Liver (tissue), 9 donors: ENCODE data around the gene ZNF827. TPM values are rescaled to one million over a fixed set of nuclear protein-coding genes. Genes with fewer than 3 reads are reported as not detected.

Source experiments
- DNase-seq: peaks from one replicate; pipeline ENCODE4 v3.0.0-alpha.2; 2017; ENCODE audit warnings: low spot score
- H3K27ac ChIP-seq, 2 donors: one replicate each; pipeline ENCODE4 v1.7.0; 2013; ENCODE audit warnings: inconsistent platforms in 2 of 2, low read length in 2 of 2, control low read depth in 1 of 2, low read depth in 1 of 2, mild to moderate bottlenecking in 1 of 2
- H3K27me3 ChIP-seq, 4 donors: one replicate each; pipeline versions ENCODE4 v1.6.1 to v1.7.0; 2013; ENCODE audit warnings: low read length in 3 of 4, inconsistent platforms in 1 of 4, mild to moderate bottlenecking in 1 of 4, moderate library complexity in 1 of 4; ENCODE audit not compliant: control insufficient read depth in 4 of 4, insufficient read depth in 4 of 4
- H3K36me3 ChIP-seq, 4 donors: one replicate each; pipeline versions ENCODE4 v1.6.1 to v1.7.0; 2013; ENCODE audit warnings: low read length in 3 of 4, mild to moderate bottlenecking in 3 of 4, low read depth in 1 of 4, moderate library complexity in 1 of 4; ENCODE audit not compliant: control insufficient read depth in 4 of 4, insufficient read depth in 3 of 4
- H3K4me1 ChIP-seq, 4 donors: one replicate each; pipeline versions ENCODE4 v1.6.1 to v1.7.0; 2013; ENCODE audit warnings: low read length in 3 of 4, mild to moderate bottlenecking in 3 of 4, moderate library complexity in 1 of 4; ENCODE audit not compliant: control insufficient read depth in 4 of 4, insufficient read depth in 4 of 4
- H3K4me3 ChIP-seq, 3 donors: one replicate each; pipeline versions ENCODE4 v1.6.1 to v1.7.0; 2013; ENCODE audit warnings: low read length in 3 of 3, control low read depth in 1 of 3, low read depth in 1 of 3, mild to moderate bottlenecking in 1 of 3
- H3K9ac ChIP-seq, 2 donors: one replicate each; pipeline ENCODE4 v1.7.0; 2013; ENCODE audit warnings: low read length in 2 of 2, mild to moderate bottlenecking in 2 of 2, moderate library complexity in 2 of 2, control low read depth in 1 of 2, low read depth in 1 of 2
- H3K9me3 ChIP-seq, 4 donors: one replicate each; pipeline versions ENCODE4 v1.6.1 to v1.7.0; 2013; ENCODE audit warnings: low read length in 3 of 4; ENCODE audit not compliant: control insufficient read depth in 4 of 4
- FOXA1 ChIP-seq: IDR thresholded peaks from 2 replicates; pipeline ENCODE4 v1.6.1; 2016; ENCODE audit warnings: antibody characterized with exemption
- FOXA2 ChIP-seq: IDR thresholded peaks from 2 replicates; pipeline ENCODE4 v1.6.1; 2016; ENCODE audit warnings: antibody characterized with exemption
- GABPA ChIP-seq, 2 donors: IDR thresholded peaks in 1 of 2; conservative IDR thresholded peaks in 1 of 2; 2 replicates each; pipeline ENCODE4 v1.6.1; 2016; ENCODE audit warnings: antibody characterized with exemption in 2 of 2, mild to moderate bottlenecking in 1 of 2, moderate library complexity in 1 of 2
- HNF4A ChIP-seq, 2 donors: conservative IDR thresholded peaks; 2 replicates each; pipeline ENCODE4 v1.6.1; 2016; ENCODE audit warnings: antibody characterized with exemption in 2 of 2, mild to moderate bottlenecking in 2 of 2
- JUND ChIP-seq, 2 donors: IDR thresholded peaks; 2 replicates each; pipeline ENCODE4 v1.6.1; 2016; ENCODE audit warnings: antibody characterized with exemption in 2 of 2
- NR2F2 ChIP-seq: IDR thresholded peaks from 2 replicates; pipeline ENCODE4 v1.6.1; 2016; ENCODE audit warnings: antibody characterized with exemption
- RAD21 ChIP-seq, 2 donors: IDR thresholded peaks; 2 replicates each; pipeline ENCODE4 v1.6.1; 2016; ENCODE audit warnings: antibody characterized with exemption in 2 of 2, mild to moderate bottlenecking in 2 of 2
- RXRA ChIP-seq, 2 donors: IDR thresholded peaks; 2 replicates each; pipeline ENCODE4 v1.6.1; 2017 to 2018; ENCODE audit warnings: antibody characterized with exemption in 2 of 2, mild to moderate bottlenecking in 1 of 2
- SP1 ChIP-seq: IDR thresholded peaks from 2 replicates; pipeline ENCODE4 v1.6.1; 2018; ENCODE audit warnings: antibody characterized with exemption, mild to moderate bottlenecking
- YY1 ChIP-seq: IDR thresholded peaks from 2 replicates; pipeline ENCODE4 v1.6.1; 2016; ENCODE audit warnings: antibody characterized with exemption, mild to moderate bottlenecking
- WGBS: extraction: QIAGEN DNeasy Blood & Tissue Kit; methylation state at CpG from one replicate; pipeline ENCODE4 v1.1.7; 2013; 5-methylcytosine and 5-hydroxymethylcytosine counted together
- polyA plus RNA-seq, 2 donors: library from polyadenylated mRNA; stranded (reverse) in 1 of 2; unstranded in 1 of 2; fragments of 200-250 nt in 1 of 2; fragments of >200 nt in 1 of 2; fragmentation: Nextera tagmentation in 1 of 2; extraction: Ambion mirVana in 1 of 2; gene quantifications; one replicate each; pipeline versions ENCODE4 v1.2.1 to v1.2.3, GENCODE V29; 2013 to 2015
- total RNA-seq, 2 donors: library from RNA; depleted of rRNA; stranded (reverse); fragments of >200 nt; gene quantifications; one replicate each; pipeline ENCODE4 v1.2.3, GENCODE V29; 2014
- TF ChIP-seq, protein P1 (sequence below): IDR thresholded peaks from 2 replicates; pipeline ENCODE4 v1.6.1; 2016; ENCODE audit warnings: antibody characterized with exemption
- TF ChIP-seq, protein P2 (sequence below): IDR thresholded peaks from 2 replicates; pipeline ENCODE4 v1.6.1; 2016; ENCODE audit warnings: antibody characterized with exemption
- TF ChIP-seq, protein P3 (sequence below): IDR thresholded peaks from 2 replicates; pipeline ENCODE4 v1.6.1; 2016; ENCODE audit warnings: antibody characterized with exemption
- TF ChIP-seq, protein P4 (sequence below): fragments of 150-350 bp; IDR thresholded peaks from 2 replicates; pipeline ENCODE4 v1.5.1; 2017; ENCODE audit warnings: improper control_type of control experiment, low read depth, low read length; ENCODE audit not compliant: missing input control
- donor health status: healthy.
- donor health status: healthy.
- donor health status: healthy.
- donor health status: healthy.
- donor health status: healthy.

The ZNF827 gene
- total and polyA plus RNA-seq, 4 donors: 0.46 to 2.9 (median 1.2) TPM

DNA sequence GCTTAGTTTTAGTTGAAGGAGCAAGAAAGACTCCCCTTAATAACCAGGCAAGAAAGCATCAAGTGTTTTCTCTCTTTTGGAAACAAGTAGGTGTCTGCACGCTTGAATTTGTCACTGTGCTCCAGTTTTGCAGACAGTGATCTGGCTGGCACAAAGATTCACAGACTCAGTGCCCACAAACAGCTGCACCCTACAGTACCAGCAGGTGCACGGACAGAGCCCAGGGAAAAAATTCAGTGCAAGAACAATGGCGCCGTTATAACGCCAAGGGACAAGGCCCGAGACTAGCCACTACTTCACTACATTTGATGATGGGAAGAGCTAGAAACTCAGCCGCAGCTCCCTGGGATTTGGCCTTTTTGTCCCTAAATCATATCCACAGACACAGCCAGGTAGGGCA lies 56.0 kb downstream of the ZNF827 start:
- H3K4me3 ChIP-seq: no peak overlapping the region
- no peak overlapping the region for H3K27ac ChIP-seq
- H3K36me3 ChIP-seq: no peaks in the 10 kb centered on the region
- H3K9me3 ChIP-seq: no peaks in the 10 kb centered on the region
- TF ChIP-seq JUND (IDR thresholded peaks at IDR 0.05) (no peak), YY1 (no peak)
- H3K27me3 ChIP-seq: no peaks in the 10 kb centered on the region
- DNase-seq: no peak
- 95% methylated on average over 7 of the region's 7 CpGs for WGBS
- peaks cover 0 to 14% (median 6%) of the 10 kb centered on the region in 4 donors for H3K4me1 ChIP-seq
- H3K9ac ChIP-seq: no peak overlapping the region

DNA sequence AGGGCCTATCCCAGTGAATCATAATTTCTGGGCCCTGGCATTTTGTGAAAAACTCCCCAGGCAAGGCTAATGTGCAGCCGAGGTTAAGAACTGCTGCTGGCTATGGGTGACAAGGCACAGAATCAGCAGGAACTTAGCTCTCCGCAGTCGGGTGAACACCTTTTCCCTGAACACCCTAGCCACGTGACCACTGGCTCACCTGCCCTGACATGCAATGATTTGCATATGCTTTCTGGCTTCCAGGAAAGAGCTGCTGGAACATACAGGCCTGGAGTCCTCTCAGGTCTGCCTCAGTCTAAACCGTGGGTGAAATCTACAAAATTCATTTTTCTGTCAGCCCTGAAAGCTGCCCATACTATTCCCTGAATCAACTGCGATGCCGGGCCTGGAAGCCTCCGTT lies 56.6 kb downstream of the ZNF827 start:
- Histone ChIP-seq H3K9me3 (no peaks in the 10 kb centered on the region), H3K4me3 (no peak overlapping the region), H3K9ac (no peak overlapping the region), H3K27me3 (no peaks in the 10 kb centered on the region), H3K36me3 (no peaks in the 10 kb centered on the region), H3K27ac (no peak overlapping the region), H3K4me1 (peaks cover 0 to 14% (median 6%) of the 10 kb centered on the region in 4 donors)
- WGBS: 83% methylated on average over 8 of the region's 8 CpGs
- no peak for TF ChIP-seq GABPA (IDR thresholded peaks at IDR 0.05 in 1 of 2, conservative IDR thresholded peaks at IDR 0.05 in 1 of 2)
- no peak for TF ChIP-seq YY1
- TF ChIP-seq FOXA2: no peak
- TF ChIP-seq FOXA1: no peak
- TF ChIP-seq, protein P1, sequence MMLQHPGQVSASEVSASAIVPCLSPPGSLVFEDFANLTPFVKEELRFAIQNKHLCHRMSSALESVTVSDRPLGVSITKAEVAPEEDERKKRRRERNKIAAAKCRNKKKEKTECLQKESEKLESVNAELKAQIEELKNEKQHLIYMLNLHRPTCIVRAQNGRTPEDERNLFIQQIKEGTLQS: no peak
- TF ChIP-seq, protein P2, sequence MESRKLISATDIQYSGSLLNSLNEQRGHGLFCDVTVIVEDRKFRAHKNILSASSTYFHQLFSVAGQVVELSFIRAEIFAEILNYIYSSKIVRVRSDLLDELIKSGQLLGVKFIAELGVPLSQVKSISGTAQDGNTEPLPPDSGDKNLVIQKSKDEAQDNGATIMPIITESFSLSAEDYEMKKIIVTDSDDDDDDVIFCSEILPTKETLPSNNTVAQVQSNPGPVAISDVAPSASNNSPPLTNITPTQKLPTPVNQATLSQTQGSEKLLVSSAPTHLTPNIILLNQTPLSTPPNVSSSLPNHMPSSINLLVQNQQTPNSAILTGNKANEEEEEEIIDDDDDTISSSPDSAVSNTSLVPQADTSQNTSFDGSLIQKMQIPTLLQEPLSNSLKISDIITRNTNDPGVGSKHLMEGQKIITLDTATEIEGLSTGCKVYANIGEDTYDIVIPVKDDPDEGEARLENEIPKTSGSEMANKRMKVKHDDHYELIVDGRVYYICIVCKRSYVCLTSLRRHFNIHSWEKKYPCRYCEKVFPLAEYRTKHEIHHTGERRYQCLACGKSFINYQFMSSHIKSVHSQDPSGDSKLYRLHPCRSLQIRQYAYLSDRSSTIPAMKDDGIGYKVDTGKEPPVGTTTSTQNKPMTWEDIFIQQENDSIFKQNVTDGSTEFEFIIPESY: no peak
- TF ChIP-seq SP1: no peak
- TF ChIP-seq RXRA (IDR thresholded peaks at IDR 0.05): no peak
- TF ChIP-seq, protein P3, sequence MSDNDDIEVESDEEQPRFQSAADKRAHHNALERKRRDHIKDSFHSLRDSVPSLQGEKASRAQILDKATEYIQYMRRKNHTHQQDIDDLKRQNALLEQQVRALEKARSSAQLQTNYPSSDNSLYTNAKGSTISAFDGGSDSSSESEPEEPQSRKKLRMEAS: no peak
- no peak for TF ChIP-seq RAD21 (IDR thresholded peaks at IDR 0.05)
- TF ChIP-seq, protein P4, sequence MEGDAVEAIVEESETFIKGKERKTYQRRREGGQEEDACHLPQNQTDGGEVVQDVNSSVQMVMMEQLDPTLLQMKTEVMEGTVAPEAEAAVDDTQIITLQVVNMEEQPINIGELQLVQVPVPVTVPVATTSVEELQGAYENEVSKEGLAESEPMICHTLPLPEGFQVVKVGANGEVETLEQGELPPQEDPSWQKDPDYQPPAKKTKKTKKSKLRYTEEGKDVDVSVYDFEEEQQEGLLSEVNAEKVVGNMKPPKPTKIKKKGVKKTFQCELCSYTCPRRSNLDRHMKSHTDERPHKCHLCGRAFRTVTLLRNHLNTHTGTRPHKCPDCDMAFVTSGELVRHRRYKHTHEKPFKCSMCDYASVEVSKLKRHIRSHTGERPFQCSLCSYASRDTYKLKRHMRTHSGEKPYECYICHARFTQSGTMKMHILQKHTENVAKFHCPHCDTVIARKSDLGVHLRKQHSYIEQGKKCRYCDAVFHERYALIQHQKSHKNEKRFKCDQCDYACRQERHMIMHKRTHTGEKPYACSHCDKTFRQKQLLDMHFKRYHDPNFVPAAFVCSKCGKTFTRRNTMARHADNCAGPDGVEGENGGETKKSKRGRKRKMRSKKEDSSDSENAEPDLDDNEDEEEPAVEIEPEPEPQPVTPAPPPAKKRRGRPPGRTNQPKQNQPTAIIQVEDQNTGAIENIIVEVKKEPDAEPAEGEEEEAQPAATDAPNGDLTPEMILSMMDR: no peak
- DNase-seq: no peak

DNA sequence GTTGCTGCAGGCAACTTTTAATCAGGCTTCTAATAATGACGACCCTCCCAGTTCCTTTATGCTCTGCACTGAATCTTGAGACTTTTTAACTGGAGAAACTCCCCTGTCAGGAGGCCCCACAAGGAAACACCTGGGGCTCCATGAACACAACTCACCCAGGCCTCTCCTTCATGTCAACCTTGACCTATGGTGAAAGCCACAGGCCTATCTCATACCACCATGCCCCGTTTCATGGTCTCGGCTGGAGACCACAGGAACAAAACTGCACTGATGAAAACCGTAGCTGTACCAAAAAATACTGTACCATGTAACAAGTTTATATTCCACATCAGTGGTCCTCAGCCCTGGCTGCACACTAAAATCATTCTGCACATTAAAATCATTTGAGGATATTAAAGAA lies 57.0 kb downstream of the ZNF827 start:
- Histone ChIP-seq H3K4me3 (no peak overlapping the region), H3K9ac (no peak overlapping the region), H3K27me3 (no peaks in the 10 kb centered on the region), H3K4me1 (peaks cover 0 to 14% (median 6%) of the 10 kb centered on the region in 4 donors), H3K9me3 (no peaks in the 10 kb centered on the region), H3K27ac (no peak overlapping the region), H3K36me3 (no peaks in the 10 kb centered on the region)
- 86% methylated on average over 4 of the region's 4 CpGs for WGBS
- no peak for DNase-seq
- TF ChIP-seq NR2F2: no peak
- no peak for TF ChIP-seq HNF4A (conservative IDR thresholded peaks at IDR 0.05)
- no peak for TF ChIP-seq GABPA (IDR thresholded peaks at IDR 0.05 in 1 of 2, conservative IDR thresholded peaks at IDR 0.05 in 1 of 2)
- TF ChIP-seq RXRA (IDR thresholded peaks at IDR 0.05): no peak
- no peak for TF ChIP-seq RAD21 (IDR thresholded peaks at IDR 0.05)
